Measurements from ENCODE around the gene RBFOX1.

DNA sequence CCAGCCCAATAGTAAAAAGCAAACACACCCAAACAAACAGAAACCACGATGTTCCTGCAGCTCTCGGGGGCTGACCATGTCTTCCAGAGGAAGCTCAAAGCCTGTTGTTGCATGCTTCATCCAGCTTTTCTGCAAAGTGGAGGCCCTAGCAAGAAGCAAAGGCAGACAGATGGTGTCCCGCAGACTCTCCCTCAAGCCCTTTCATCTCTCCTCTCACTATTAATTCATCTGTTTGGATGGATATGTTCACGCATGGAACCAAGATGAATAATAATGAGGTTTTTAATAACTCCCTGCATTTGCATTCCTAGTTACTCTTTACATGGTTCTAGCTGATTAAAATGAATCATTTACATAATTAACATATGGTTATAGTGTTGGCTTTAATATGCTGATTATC lies 36.6 kb downstream of the RBFOX1 start:
- TF ChIP-seq, protein P1, sequence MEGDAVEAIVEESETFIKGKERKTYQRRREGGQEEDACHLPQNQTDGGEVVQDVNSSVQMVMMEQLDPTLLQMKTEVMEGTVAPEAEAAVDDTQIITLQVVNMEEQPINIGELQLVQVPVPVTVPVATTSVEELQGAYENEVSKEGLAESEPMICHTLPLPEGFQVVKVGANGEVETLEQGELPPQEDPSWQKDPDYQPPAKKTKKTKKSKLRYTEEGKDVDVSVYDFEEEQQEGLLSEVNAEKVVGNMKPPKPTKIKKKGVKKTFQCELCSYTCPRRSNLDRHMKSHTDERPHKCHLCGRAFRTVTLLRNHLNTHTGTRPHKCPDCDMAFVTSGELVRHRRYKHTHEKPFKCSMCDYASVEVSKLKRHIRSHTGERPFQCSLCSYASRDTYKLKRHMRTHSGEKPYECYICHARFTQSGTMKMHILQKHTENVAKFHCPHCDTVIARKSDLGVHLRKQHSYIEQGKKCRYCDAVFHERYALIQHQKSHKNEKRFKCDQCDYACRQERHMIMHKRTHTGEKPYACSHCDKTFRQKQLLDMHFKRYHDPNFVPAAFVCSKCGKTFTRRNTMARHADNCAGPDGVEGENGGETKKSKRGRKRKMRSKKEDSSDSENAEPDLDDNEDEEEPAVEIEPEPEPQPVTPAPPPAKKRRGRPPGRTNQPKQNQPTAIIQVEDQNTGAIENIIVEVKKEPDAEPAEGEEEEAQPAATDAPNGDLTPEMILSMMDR (IDR thresholded peaks at IDR 0.05): no peak
- no peak for TF ChIP-seq POLR2A (IDR thresholded peaks at IDR 0.05)

All from heart left ventricle (tissue), 13 donors.